Neural cell (in vitro differentiated cells): ENCODE data around the gene LRRN4CL.

ENCODE experiments used
- CTCF ChIP-seq: fragments of 450-650 bp; IDR thresholded peaks from 2 replicates; pipeline ENCODE4 v1.5.1; 2014; ENCODE audit warnings: antibody characterized with exemption, mild to moderate bottlenecking, moderate library complexity; ENCODE audit not compliant: poor library complexity, severe bottlenecking
- EP300 ChIP-seq: fragments of 450-650 bp; conservative IDR thresholded peaks from 2 replicates; pipeline ENCODE4 v1.6.1; 2014; ENCODE audit warnings: antibody characterized with exemption, mild to moderate bottlenecking, moderate library complexity; ENCODE audit not compliant: poor library complexity, severe bottlenecking
- EZH2 ChIP-seq: fragments of 200-600, 300-800 bp; shearing (Covaris generic), sonication (generic); IDR thresholded peaks from 2 replicates; pipeline ENCODE4 v1.6.1; 2014; ENCODE audit warnings: antibody characterized with exemption, low read length, borderline replicate concordance, mild to moderate bottlenecking; ENCODE audit not compliant: insufficient read depth, poor library complexity, severe bottlenecking
- POLR2AphosphoS5 ChIP-seq: IDR thresholded peaks from 2 replicates; pipeline ENCODE4 v1.6.1; 2012
- REST ChIP-seq: IDR thresholded peaks from 2 replicates; pipeline ENCODE4 v1.6.1; 2012; ENCODE audit warnings: borderline replicate concordance
- SMC3 ChIP-seq: fragments of 450-650 bp; conservative IDR thresholded peaks from 2 replicates; pipeline ENCODE4 v1.6.1; 2014; ENCODE audit warnings: antibody characterized with exemption, mild to moderate bottlenecking, moderate library complexity; ENCODE audit not compliant: poor library complexity
- TAF1 ChIP-seq: IDR thresholded peaks from 2 replicates; pipeline ENCODE4 v1.6.1; 2012; ENCODE audit warnings: low read depth

- TF ChIP-seq CTCF (no peak), POLR2AphosphoS5 (peak; percentile 95), TAF1 (peak; percentile 74), EP300 (peak; percentile 41), REST (no peak), EZH2 (no peak), SMC3 (peak; percentile 43)
These were observed 16.8 kb upstream of the LRRN4CL start for GRCh38 chr11:62705880-62706849.
